B cell (primary cell): ENCODE measurements around the gene UNC79. TPM values are rescaled to one million over a fixed set of nuclear protein-coding genes. Genes with fewer than 3 reads are reported as not detected.
A peak's percentile ranks its signal among the peaks of the same experiment; 100 is the strongest.

ENCODE experiments used
- ATAC-seq: fragments of 200-7000 bp; cut with Tn5 transposase; one replicate; pipeline ENCODE4 v1.10.0; 2021; ENCODE audit warnings: low read depth, mild to moderate bottlenecking, moderate number of reproducible peaks, moderate library complexity
- CTCF ChIA-PET: fragments of 350-600 bp; sonication (Branson Sonifier 250); formaldehyde crosslinking; loops from one replicate; lab custom pipeline; 2021; ENCODE audit warnings: antibody characterized with exemption, inconsistent platforms; lab: Charles Lee
- POLR2A ChIA-PET: fragments of 350-600 bp; sonication (Branson Sonifier 250); formaldehyde crosslinking; loops from one replicate; lab custom pipeline; 2021; ENCODE audit warnings: antibody characterized with exemption; lab: Charles Lee
- DNase-seq: peaks from one replicate; pipeline ENCODE4 v3.0.0; 2013
- H2AFZ ChIP-seq: 2 replicates; pipeline ENCODE4 v1.6.1; 2012; ENCODE audit warnings: mild to moderate bottlenecking, low read depth, low read length; ENCODE audit not compliant: insufficient read depth, poor library complexity, severe bottlenecking
- H3K27ac ChIP-seq, 2 donors: 1 replicate in 1 of 2; 2 replicates in 1 of 2; pipeline ENCODE4 v1.5.1; 2012 to 2013; ENCODE audit warnings: low read length in 2 of 2, mild to moderate bottlenecking in 2 of 2, moderate library complexity in 1 of 2
- H3K27me3 ChIP-seq, 4 experiments: fragments of 200-600 bp in 1 of 4; sonication (generic) in 1 of 4; replicated peaks in 1 of 4; 1 replicate in 2 of 4; 2 replicates in 2 of 4; pipeline versions ENCODE4 v1.6.1 to v1.7.0; 2013 to 2016; ENCODE audit warnings: low read length in 3 of 4, mild to moderate bottlenecking in 2 of 4, mixed read lengths in 1 of 4, moderate library complexity in 1 of 4; ENCODE audit not compliant: insufficient read depth in 4 of 4, control insufficient read depth in 3 of 4; ENCODE audit errors: control extremely low read depth in 1 of 4
- H3K36me3 ChIP-seq, 2 experiments: replicated peaks in 1 of 2; 1 replicate in 1 of 2; 2 replicates in 1 of 2; pipeline versions ENCODE4 v1.6.1 to v1.7.1; 2013; ENCODE audit warnings: low read length in 1 of 2; ENCODE audit not compliant: insufficient read depth in 2 of 2, control insufficient read depth in 1 of 2; ENCODE audit errors: control extremely low read depth in 1 of 2, extremely low read depth in 1 of 2
- H3K4me1 ChIP-seq, 2 donors: fragments of 200-600 bp in 1 of 2; sonication (generic) in 1 of 2; 1 replicate in 1 of 2; 2 replicates in 1 of 2; pipeline versions ENCODE4 v1.5.1 to v1.6.1; 2013 to 2017; ENCODE audit warnings: low read length in 2 of 2; ENCODE audit not compliant: control insufficient read depth in 2 of 2, insufficient read depth in 2 of 2
- H3K4me2 ChIP-seq: replicated peaks from 2 replicates; pipeline ENCODE3; 2012; ENCODE audit warnings: mild to moderate bottlenecking, low read depth, low read length; ENCODE audit not compliant: poor library complexity, severe bottlenecking
- H3K4me3 ChIP-seq, 5 experiments: fragments of 200-600 bp in 1 of 5; sonication (generic) in 1 of 5; 1 replicate in 3 of 5; 2 replicates in 2 of 5; pipeline versions ENCODE4 v1.5.1 to v1.7.0; 2011 to 2016; ENCODE audit warnings: low read length in 4 of 5, mild to moderate bottlenecking in 4 of 5, low read depth in 2 of 5, control low read depth in 1 of 5, moderate library complexity in 1 of 5; ENCODE audit not compliant: insufficient read depth in 1 of 5; ENCODE audit errors: control extremely low read depth in 1 of 5, extremely low read depth in 1 of 5
- H3K79me2 ChIP-seq: fragments of 200-600 bp; sonication (generic); one replicate; pipeline ENCODE4 v1.6.0; 2016; ENCODE audit warnings: low read length; ENCODE audit not compliant: control insufficient read depth, insufficient read depth
- H3K9ac ChIP-seq: fragments of 200-600 bp; sonication (generic); 2 replicates; pipeline ENCODE4 v1.6.1; 2017; ENCODE audit warnings: mild to moderate bottlenecking, low read length, moderate library complexity
- H3K9me3 ChIP-seq, 3 donors: one replicate each; pipeline versions ENCODE4 v1.6.1 to v1.7.1; 2013; ENCODE audit warnings: low read length in 2 of 3; ENCODE audit not compliant: control insufficient read depth in 2 of 3, insufficient read depth in 1 of 3; ENCODE audit errors: control extremely low read depth in 1 of 3
- H4K20me1 ChIP-seq: 2 replicates; pipeline ENCODE4 v1.6.0; 2012; ENCODE audit warnings: mild to moderate bottlenecking, low read length; ENCODE audit not compliant: insufficient read depth, control insufficient read depth, poor library complexity, severe bottlenecking
- H3K27ac Mint-ChIP-seq: one replicate; pipeline ENCODE4 v1.8.0; 2021; ENCODE audit warnings: mixed read lengths
- H3K27me3 Mint-ChIP-seq: one replicate; pipeline ENCODE4 v1.8.0; 2021; ENCODE audit warnings: mixed read lengths
- H3K4me1 Mint-ChIP-seq: one replicate; pipeline ENCODE4 v1.8.0; 2021; ENCODE audit warnings: mixed read lengths
- H3K4me3 Mint-ChIP-seq: one replicate; pipeline ENCODE4 v1.8.0; 2021; ENCODE audit warnings: mixed read lengths
- H3K9me3 Mint-ChIP-seq: one replicate; pipeline ENCODE4 v1.8.0; 2022; ENCODE audit warnings: mixed read lengths; ENCODE audit not compliant: insufficient read depth
- CTCF ChIP-seq: fragments of 200-600 bp; IDR thresholded peaks from one replicate; pipeline ENCODE4 v1.8.0; 2022; ENCODE audit warnings: antibody characterized with exemption, mild to moderate bottlenecking
- EZH2 ChIP-seq: IDR thresholded peaks from 2 replicates; pipeline ENCODE4 v1.6.1; 2012; ENCODE audit warnings: borderline replicate concordance, low read depth, mild to moderate bottlenecking, moderate library complexity, low read length; ENCODE audit not compliant: insufficient read depth, poor library complexity, severe bottlenecking
- WGBS: methylation state at CpG from one replicate; pipeline ENCODE4 v1.1.5; 2013; ENCODE audit warnings: missing lambda C conversion rate; ENCODE audit not compliant: insufficient coverage; 5-methylcytosine and 5-hydroxymethylcytosine counted together
- intact Hi-C: fragments of 100-400 bp; cut with micrococcal nuclease; formaldehyde crosslinking; loops from one replicate; pipeline ENCODE4 v1.10.0; 2022
- polyA plus RNA-seq: library from polyadenylated mRNA; depleted of rRNA; stranded (reverse); fragments of >200 nt; gene quantifications from 2 replicates; pipeline ENCODE4 v1.2.3, GENCODE V29; 2012
- total RNA-seq, 2 donors: library from RNA; stranded (reverse); fragments of 120-200 nt in 1 of 2; gene quantifications; 1 replicate in 1 of 2; 2 replicates in 1 of 2; pipeline versions ENCODE4 v1.2.3 to v1.2.4, GENCODE V29; 2013 to 2022

UNC79 gene
- total and polyA plus RNA-seq, 2 donors (not counting 1 experiment from before 2014, with no cell fraction given): 0.04 to 0.15 TPM

- H3K27ac Mint-ChIP-seq: no peak overlapping the region
- H3K27me3 Mint-ChIP-seq: peaks cover 27% of the 10 kb centered on the region
- Histone ChIP-seq H2AFZ (no peak overlapping the region), H3K27me3 (peaks cover 0 to 15% (median 5%) of the 10 kb centered on the region in 4 experiments), H3K27ac (no peak overlapping the region), H3K4me3 (no peak overlapping the region), H3K4me1 (no peaks in the 10 kb centered on the region), H3K4me2 (no peak overlapping the region), H3K79me2 (no peaks in the 10 kb centered on the region), H3K9ac (no peak overlapping the region), H3K36me3 (no peaks in the 10 kb centered on the region), H4K20me1 (no peaks in the 10 kb centered on the region), H3K9me3 (peaks cover 0 to 1% (median 0%) of the 10 kb centered on the region in 3 donors)
- no peaks in the 10 kb centered on the region for H3K9me3 Mint-ChIP-seq
- ChIA-PET POLR2A (no interaction called here), CTCF (interaction anchor here (1.1 to 1.3 kb wide), 2 partner anchors 29 to 482 kb away, joined by 5 to 6 read pairs; no protein-coding TSS in a partner anchor)
- TF ChIP-seq CTCF (no peak), EZH2 (no peak)
- no peaks in the 10 kb centered on the region for H3K4me1 Mint-ChIP-seq
- WGBS: 81% methylated on average over 2 of the region's 5 CpGs
- ATAC-seq: no peak
- intact Hi-C loops: loop anchor here (10.0 kb wide), 1 partner anchor 240 kb away; no protein-coding TSS in a partner anchor
- no peak overlapping the region for H3K4me3 Mint-ChIP-seq
- no peak for DNase-seq
Observed at GRCh38 chr14:93654599-93654998, 223.9 kb downstream of the UNC79 start.

DNA sequence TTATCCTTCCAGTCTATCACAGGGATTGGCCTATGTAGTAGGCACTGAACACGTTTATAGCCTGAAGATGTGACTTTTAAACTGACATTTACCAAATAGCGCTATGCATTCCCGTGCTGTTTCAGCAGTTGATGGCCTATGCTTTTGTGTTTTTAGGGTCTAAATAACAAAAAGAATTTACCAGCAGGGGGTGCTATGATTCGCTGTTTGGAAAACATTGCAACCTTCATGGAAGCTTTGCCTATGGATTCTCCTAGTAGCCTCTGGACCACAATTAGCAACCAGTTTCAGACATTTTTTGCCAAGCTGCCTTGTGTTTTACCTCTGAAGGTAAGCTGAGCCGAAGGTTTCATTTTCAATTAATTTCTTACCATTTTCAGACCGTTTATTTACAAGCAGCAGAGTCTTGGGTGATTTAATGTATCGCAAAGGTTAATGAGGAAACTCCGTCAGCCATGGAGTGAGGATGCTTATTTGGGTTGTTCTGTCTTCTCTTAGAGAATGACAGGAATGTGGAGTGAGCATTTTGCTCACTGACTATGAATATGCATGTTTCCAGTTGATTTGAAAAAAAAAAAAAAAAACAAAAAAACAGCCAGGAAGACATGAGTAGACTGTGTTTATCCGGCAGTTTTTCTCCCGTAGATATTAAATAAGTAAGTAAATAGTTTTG is 224.5 kb downstream of the UNC79 start:
- Mint-ChIP-seq H3K4me3 (no peak overlapping the region), H3K4me1 (no peaks in the 10 kb centered on the region), H3K27ac (no peak overlapping the region), H3K9me3 (no peaks in the 10 kb centered on the region), H3K27me3 (peaks cover 27% of the 10 kb centered on the region)
- Histone ChIP-seq H3K4me3 (no peak overlapping the region), H4K20me1 (no peaks in the 10 kb centered on the region), H3K9me3 (no peaks in the 10 kb centered on the region), H3K4me1 (no peaks in the 10 kb centered on the region), H3K27me3 (peaks cover 0 to 12% (median 5%) of the 10 kb centered on the region in 4 experiments), H2AFZ (no peak overlapping the region), H3K79me2 (no peaks in the 10 kb centered on the region), H3K27ac (no peak overlapping the region), H3K9ac (no peak overlapping the region), H3K4me2 (no peak overlapping the region), H3K36me3 (no peaks in the 10 kb centered on the region)
- peak; percentile 12 for DNase-seq
- ATAC-seq: no peak
- 63% methylated on average over 3 of the region's 10 CpGs for WGBS
- CTCF ChIA-PET: interaction anchor here (0.7 to 1.4 kb wide), 6 partner anchors 10 to 481 kb away, joined by 3 to 6 read pairs (median 4); no protein-coding TSS in a partner anchor
- peak; percentile 56 for TF ChIP-seq CTCF
- no peak for TF ChIP-seq EZH2
- intact Hi-C loops: loop anchor here (5.0 to 10.0 kb wide), 3 partner anchors 240 to 477 kb away; no protein-coding TSS in a partner anchor
- POLR2A ChIA-PET: no interaction called here
